ENCODE measurements around the gene KCNK6.
A peak's percentile ranks its signal among the peaks of the same experiment; 100 is the strongest.
"Not testable (repeated sequence)": the region's sequence is repeated elsewhere in the genome, so short reads cannot be mapped to it uniquely, and the experiment has no call there.

The KCNK6 gene

GRCh38 chr19:38326591-38326990 lies 6.9 kb downstream of the KCNK6 start:
- no peak for DNase-seq

DNA sequence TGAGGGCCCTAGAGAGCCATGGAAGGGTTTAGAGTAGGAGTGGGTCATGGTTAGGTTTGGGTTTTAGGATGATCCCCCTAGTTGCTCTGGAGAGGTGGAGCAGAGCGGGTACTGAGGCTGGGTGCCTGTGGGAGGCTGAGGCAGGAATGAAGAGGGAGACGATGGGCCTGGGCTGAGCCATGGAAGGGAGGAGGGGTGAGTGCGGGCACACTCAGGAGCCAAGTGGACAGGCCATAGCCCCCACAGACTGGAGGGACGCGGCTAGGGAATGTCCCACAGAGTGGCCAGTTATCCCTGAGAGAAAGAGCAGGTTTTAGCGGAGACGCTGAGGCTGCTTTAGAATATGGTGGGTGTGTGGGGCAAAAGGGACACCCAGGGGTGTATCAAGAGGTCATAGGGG lies 10.0 kb downstream of the KCNK6 start:
- DNase-seq, result no peak

DNA sequence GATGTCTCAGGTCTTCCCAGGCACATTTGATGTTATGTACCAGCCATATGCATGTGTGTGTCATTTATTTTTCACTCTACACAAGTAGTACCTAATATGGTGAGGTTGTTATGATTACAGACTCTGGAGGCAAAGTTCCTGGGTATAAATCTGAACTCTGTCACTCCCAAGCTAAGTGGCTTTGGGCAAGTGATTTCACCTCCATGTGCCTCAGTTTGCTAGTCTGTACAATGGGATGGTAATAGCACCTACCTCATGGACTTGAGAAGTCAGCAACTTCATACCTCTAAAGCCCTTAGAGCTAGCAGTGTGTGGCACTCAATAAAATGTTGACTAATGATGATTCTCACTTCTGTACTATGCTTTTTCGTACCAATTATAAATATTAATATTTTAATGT lies 12.1 kb downstream of the KCNK6 start:
- DNase-seq, result no peak

DNA sequence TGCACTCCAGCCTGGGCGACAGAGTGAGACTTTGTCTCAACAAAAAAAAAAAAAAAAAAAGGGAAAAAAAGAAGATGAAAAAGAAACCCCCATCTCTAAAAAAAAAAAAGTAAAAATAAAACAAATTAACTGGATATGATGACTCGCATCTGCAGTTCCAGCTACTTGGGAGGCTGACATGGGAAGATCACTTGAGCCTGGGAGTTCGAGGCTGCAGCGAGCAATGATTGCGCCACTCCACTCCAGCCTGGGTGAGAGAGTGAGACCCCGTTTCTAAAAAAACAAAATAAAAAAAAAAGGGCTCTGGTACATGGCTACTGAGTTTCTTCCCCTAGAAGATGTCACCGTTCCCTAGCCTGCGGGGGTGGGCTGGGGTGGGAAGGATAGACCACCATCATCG lies 13.6 kb downstream of the KCNK6 start:
- no peak for DNase-seq

- peak; percentile 95 to 96 for DNase-seq
Measured at GRCh38 chr19:38335949-38336637, 16.4 kb downstream of the KCNK6 start.

GRCh38 chr19:38336638-38337359 lies 17.2 kb downstream of the KCNK6 start:
- peak; percentile 96 to 97 for DNase-seq

GRCh38 chr19:38337360-38337653 lies 17.7 kb downstream of the KCNK6 start:
- no peak for DNase-seq

DNA sequence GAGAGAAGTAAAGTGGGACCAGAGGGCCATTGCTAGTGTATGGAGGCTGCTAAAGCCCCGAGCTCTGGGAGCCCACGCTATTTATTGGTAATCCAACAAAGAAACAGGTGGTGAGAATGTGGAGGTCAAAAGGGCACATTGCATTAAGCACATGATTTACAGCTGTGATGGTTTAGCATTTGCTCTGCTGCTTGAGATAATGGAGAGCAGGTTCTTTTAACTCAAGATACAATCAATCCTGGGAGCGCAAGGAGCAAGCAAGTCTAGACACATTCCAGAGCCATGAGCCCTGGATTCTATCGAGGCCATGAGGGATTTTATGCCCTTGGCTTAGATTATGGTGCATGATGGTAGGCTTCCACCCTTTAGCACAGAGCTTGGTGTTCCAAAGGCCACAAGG lies 19.4 kb downstream of the KCNK6 start:
- DNase-seq, result not testable (repeated sequence)

GRCh38 chr19:38340927-38341326 lies 21.3 kb downstream of the KCNK6 start:
- no peak for DNase-seq

DNA sequence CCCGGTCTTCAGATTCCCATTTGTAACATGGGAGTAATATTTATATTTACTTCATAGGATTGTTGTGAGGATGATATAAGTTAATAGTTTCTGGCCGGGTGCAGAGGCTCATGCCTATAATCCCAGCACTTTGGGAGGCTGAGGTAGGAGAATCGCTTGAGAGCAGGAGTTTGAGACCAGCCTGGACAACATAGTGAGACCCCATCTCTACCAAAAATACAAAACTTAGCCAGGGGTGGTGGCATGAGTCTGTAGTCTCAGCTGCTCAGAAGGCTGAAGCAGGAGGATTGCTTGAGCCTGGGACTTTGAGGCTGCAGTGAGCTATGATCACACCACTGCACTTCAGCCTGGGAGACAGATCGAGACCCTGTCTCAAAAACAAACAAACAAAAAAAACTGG lies 27.2 kb downstream of the KCNK6 start:
- no peak for DNase-seq

GRCh38 chr19:38350883-38351282 lies 31.2 kb downstream of the KCNK6 start:
- no peak for DNase-seq

- DNase-seq, result no peak
Measured at GRCh38 chr19:38351865-38352395, 32.3 kb downstream of the KCNK6 start.

DNA sequence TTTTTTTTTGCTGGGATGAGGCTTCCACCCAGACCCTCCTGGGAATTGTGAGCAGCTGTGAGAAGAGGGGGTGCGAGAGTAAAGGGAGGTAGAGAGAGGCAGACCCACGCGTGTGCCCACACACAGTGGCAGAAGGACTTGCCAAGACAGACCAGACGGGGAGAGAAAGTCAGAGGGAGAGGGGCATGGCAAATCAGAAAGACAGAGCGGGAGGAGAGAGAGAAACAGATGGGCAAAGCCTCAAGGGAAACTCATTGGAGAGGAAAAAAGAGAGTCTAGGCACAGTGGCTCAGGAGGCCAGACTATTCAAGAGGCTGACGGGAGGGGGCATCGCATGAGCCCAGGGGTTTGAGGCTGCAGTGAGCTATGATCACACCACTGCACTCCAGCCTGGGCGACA lies 33.0 kb downstream of the KCNK6 start:
- DNase-seq, result no peak

DNA sequence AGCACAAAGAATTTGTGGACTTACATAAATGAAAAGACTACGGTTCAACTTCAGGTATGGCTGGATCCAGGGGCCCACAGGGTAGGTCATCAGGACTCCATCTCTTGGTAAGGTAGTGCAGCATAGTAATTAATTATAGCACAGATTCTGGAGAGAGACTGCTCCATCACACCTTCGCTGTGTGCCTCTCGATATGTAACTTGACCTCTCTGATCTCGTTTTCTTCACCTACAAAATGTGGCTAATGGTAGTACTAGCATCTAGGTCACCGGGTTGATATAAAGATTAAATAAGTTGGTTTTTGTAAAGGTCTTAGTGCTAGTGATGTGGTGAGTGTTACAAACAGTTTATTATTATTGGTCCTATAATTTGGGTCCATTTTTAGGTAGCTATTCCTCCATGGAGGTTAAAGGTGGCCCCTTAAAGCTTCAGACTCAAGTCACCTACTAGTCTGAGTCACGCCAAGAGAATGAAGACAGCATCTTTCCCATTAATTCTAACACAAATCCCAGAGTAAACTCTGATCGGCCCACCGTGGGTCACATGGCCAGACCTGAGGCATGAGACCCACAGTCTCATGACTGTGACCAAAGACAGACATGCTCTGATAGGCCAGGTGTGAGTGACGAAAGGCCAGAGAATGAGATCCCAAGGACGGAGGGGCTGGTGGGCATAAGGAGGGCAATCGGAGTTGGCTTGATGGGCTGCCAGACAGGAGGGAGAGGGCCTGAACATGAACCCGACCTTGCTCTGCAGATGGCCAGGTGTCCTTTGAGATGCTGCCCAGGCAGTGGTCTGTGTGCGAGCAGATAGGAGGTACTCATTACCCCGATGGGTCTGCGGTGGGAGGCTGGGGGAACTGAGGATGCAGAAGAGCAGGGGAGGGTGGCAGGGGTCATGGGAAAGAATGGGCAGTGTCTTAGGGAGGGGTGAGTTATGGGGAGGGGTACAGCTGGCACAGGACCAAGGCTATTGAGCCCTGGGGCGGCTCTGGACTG lies 36.4 kb downstream of the KCNK6 start:
- DNase-seq, result no peak

GRCh38 chr19:38358071-38358470 lies 38.4 kb downstream of the KCNK6 start:
- DNase-seq, result no peak

GRCh38 chr19:38359242-38360021 lies 39.8 kb downstream of the KCNK6 start:
- no peak for DNase-seq

GRCh38 chr19:38360351-38360750 lies 40.7 kb downstream of the KCNK6 start:
- no peak for DNase-seq

GRCh38 chr19:38360839-38361631 lies 41.4 kb downstream of the KCNK6 start:
- DNase-seq, result no peak

GRCh38 chr19:38361633-38362075 lies 42.0 kb downstream of the KCNK6 start:
- peak; percentile 56 to 71 for DNase-seq

DNA sequence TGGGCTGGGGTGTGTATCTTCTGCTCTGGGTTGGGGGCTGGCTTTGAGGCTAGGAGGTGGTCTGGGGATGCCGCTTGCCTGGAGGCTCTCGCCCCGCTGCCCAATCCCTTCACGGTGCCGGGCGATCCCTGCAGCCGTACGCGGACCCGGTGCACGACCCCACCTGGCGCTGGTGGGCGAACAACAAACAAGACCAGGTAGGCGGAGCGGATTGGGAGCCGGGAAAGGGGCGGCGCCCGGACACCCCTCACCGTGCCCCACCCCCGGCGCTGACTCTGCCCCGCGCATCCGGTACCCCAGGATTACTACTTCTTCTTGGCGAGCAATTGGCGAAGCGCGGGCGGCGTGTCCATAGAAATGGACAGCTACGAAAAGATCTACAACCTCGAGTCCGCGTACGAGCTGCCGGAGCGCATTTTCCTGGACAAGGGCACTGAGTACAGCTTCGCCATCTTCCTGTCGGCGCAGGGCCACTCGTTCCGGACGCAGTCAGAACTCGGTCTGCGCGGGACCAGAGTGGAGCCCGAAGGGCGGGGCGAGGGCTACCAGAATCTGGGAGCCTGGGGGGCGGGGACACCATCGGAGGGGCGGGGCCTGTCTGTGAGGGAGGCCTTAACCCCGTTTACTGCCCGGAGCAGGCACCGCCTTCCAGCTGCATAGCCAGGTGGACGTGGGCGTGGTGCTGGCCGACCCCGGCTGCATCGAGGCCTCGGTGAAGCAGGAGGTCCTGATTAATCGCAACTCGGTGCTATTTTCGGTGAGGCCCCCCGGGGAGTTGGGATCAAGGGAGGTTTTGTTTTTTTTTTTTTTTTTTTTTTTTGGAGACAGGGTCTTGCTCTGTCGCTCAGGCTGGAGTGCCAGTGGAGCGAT lies 42.7 kb downstream of the KCNK6 start:
- peak; percentile 68 to 80 for DNase-seq
